ENCODE results near the gene SLC29A2.

Gene SLC29A2

GRCh38 chr11:66344550-66345315 is 26.8 kb downstream of the SLC29A2 start, which contains the start of gene BRMS1:
Gene BRMS1, minus strand, starts transcription at chr11:66345104. Its CDS starts 2,870 bp downstream, at chr11:66342234.
- TF ChIP-seq CTCF (IDR thresholded peaks at IDR 0.05; ENCODE audit: poor library complexity, severe bottlenecking), result no peak
- Histone ChIP-seq H3K36me3 (ENCODE audit: low read depth) (peaks cover 14% of the 10 kb centered on the region), H3K27me3 (ENCODE audit: insufficient read depth, poor library complexity, severe bottlenecking) (no peaks in the 10 kb centered on the region), H3K27ac (ENCODE audit: poor library complexity, severe bottlenecking) (peak within 1 kb of the TSS; percentile 59), H3K4me1 (ENCODE audit: insufficient read depth, poor library complexity, severe bottlenecking) (peaks cover 22% of the 10 kb centered on the region), H3K9me3 (ENCODE audit: severe bottlenecking) (no peaks in the 10 kb centered on the region), H3K4me3 (ENCODE audit: severe bottlenecking) (peak within 1 kb of the TSS; percentile 85)
- DNase-seq (ENCODE audit: low spot score) (peak; percentile 97), ATAC-seq (ENCODE audit: low read depth) (peak; percentile 77)

GRCh38 chr11:66343176-66343575 is 28.4 kb downstream of the SLC29A2 start:
- Histone ChIP-seq H3K27ac (ENCODE audit: poor library complexity, severe bottlenecking) (peak overlapping the region; percentile 59), H3K4me1 (ENCODE audit: insufficient read depth, poor library complexity, severe bottlenecking) (peaks cover 37% of the 10 kb centered on the region), H3K36me3 (ENCODE audit: low read depth) (peaks cover 23% of the 10 kb centered on the region), H3K9me3 (ENCODE audit: severe bottlenecking) (no peaks in the 10 kb centered on the region), H3K4me3 (ENCODE audit: severe bottlenecking) (no peak overlapping the region), H3K27me3 (ENCODE audit: insufficient read depth, poor library complexity, severe bottlenecking) (no peaks in the 10 kb centered on the region)
- no peak for ATAC-seq (ENCODE audit: low read depth)
- peak; percentile 15 for DNase-seq (ENCODE audit: low spot score)
- TF ChIP-seq CTCF (IDR thresholded peaks at IDR 0.05; ENCODE audit: poor library complexity, severe bottlenecking), result no peak

DNA sequence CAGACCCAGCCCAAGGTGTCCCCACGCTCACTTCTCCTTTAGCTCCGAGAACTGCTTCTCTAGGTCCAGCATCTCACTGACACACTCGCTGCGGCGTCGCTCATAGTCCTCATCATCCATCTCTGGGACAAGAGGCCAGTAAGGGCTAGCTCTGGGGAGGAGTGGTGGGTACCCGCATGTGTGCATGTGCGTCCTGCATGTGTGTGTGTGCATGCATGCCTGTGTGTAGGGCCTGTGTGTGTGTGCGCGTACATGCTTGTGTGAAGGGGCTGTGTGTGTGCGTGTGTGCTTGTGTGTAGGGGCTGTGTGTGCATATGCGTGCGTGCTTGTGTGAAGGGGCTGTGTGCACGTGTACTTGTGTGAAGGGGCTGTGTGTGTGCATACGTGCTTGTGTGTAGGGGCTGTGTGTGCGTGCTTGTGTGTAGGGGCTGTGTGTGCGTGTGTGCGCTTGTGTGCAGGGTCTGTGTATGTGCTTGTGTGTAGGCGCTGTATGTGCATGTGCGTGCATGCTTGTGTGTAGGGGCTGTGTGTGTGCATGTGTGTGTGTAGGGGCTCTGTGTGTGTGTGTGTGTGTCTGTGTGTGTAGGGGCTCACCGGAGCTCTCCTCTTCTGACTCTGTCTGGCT is 29.9 kb downstream of the SLC29A2 start:
- DNase-seq (ENCODE audit: low spot score) (no peak), ATAC-seq (ENCODE audit: low read depth) (no peak)
- no peaks in the 10 kb centered on the region for H3K9me3 ChIP-seq (ENCODE audit: severe bottlenecking)
- H3K27ac ChIP-seq (ENCODE audit: poor library complexity, severe bottlenecking), result no peak overlapping the region
- peaks cover 28% of the 10 kb centered on the region for H3K36me3 ChIP-seq (ENCODE audit: low read depth)
- H3K27me3 ChIP-seq (ENCODE audit: insufficient read depth, poor library complexity, severe bottlenecking), result no peaks in the 10 kb centered on the region
- H3K4me1 ChIP-seq (ENCODE audit: insufficient read depth, poor library complexity, severe bottlenecking), result peaks cover 52% of the 10 kb centered on the region
- no peak overlapping the region for H3K4me3 ChIP-seq (ENCODE audit: severe bottlenecking)
- no peak for TF ChIP-seq CTCF (IDR thresholded peaks at IDR 0.05; ENCODE audit: poor library complexity, severe bottlenecking)

- peak; percentile 48 for DNase-seq (ENCODE audit: low spot score)
- H3K36me3 ChIP-seq (ENCODE audit: low read depth), result peaks cover 28% of the 10 kb centered on the region
Observed at GRCh38 chr11:66340596-66341501, 30.7 kb downstream of the SLC29A2 start.

More at GRCh38 chr11:66340596-66341501, 30.7 kb downstream of the SLC29A2 start:
- peaks cover 52% of the 10 kb centered on the region for H3K4me1 ChIP-seq (ENCODE audit: insufficient read depth, poor library complexity, severe bottlenecking)
- no peak overlapping the region for H3K4me3 ChIP-seq (ENCODE audit: severe bottlenecking)
- ATAC-seq (ENCODE audit: low read depth), result no peak
- no peak overlapping the region for H3K27ac ChIP-seq (ENCODE audit: poor library complexity, severe bottlenecking)
- no peak for TF ChIP-seq CTCF (IDR thresholded peaks at IDR 0.05; ENCODE audit: poor library complexity, severe bottlenecking)
- no peaks in the 10 kb centered on the region for H3K9me3 ChIP-seq (ENCODE audit: severe bottlenecking)
- no peaks in the 10 kb centered on the region for H3K27me3 ChIP-seq (ENCODE audit: insufficient read depth, poor library complexity, severe bottlenecking)

All from RWPE2 (cell line).